B cell (primary cell): ENCODE data around the gene ABR.

ENCODE experiments used
- CTCF ChIP-seq: fragments of 200-600 bp; IDR thresholded peaks from one replicate; pipeline ENCODE4 v1.8.0; 2022; ENCODE audit warnings: antibody characterized with exemption, mild to moderate bottlenecking
- EZH2 ChIP-seq: IDR thresholded peaks from 2 replicates; pipeline ENCODE4 v1.6.1; 2012; ENCODE audit warnings: borderline replicate concordance, low read depth, mild to moderate bottlenecking, moderate library complexity, low read length; ENCODE audit not compliant: insufficient read depth, poor library complexity, severe bottlenecking

- no peak for TF ChIP-seq CTCF
- TF ChIP-seq EZH2, result no peak
Measured at GRCh38 chr17:998111-998510, 181.7 kb downstream of the ABR start.
